Hematopoietic multipotent progenitor cell (in vitro differentiated cells): ENCODE results near the gene SHISAL2A. TPM values are rescaled to one million over a fixed set of nuclear protein-coding genes. Genes with fewer than 3 reads are reported as not detected.
"Not testable (repeated sequence)": the region's sequence is repeated elsewhere in the genome, so short reads cannot be mapped to it uniquely, and the experiment has no call there.

ENCODE experiments used
- DNase-seq, 3 donors: peaks; one replicate each; pipeline ENCODE4 v3.0.0-alpha.2; 2011 to 2015; ENCODE audit warnings: low read depth in 2 of 3, low spot score in 2 of 3
- total RNA-seq: library from RNA; depleted of rRNA; stranded (reverse); fragments of >200 nt; gene quantifications from one replicate; pipeline ENCODE4 v1.2.3, GENCODE V29; 2012

SHISAL2A gene
- total RNA-seq, 1 donor = 0.27 TPM

GRCh38 chr1:52680353-52680752 is 47.4 kb downstream of the SHISAL2A start:
- DNase-seq = no peak

- DNase-seq = no peak
Measured at GRCh38 chr1:52681136-52681535, 48.2 kb downstream of the SHISAL2A start.

GRCh38 chr1:52683367-52683940 is 50.5 kb downstream of the SHISAL2A start:
- DNase-seq = no peak

- DNase-seq = no peak
Measured at GRCh38 chr1:52684545-52684944, 51.6 kb downstream of the SHISAL2A start.

GRCh38 chr1:52686261-52686751 is 53.3 kb downstream of the SHISAL2A start:
- DNase-seq = peak; percentile 58 to 88 (median 77)

GRCh38 chr1:52686830-52687229 is 53.9 kb downstream of the SHISAL2A start:
- DNase-seq = no peak

GRCh38 chr1:52691821-52692220 is 58.9 kb downstream of the SHISAL2A start:
- DNase-seq = no peak

GRCh38 chr1:52692697-52693096 is 59.7 kb downstream of the SHISAL2A start:
- no peak for DNase-seq

GRCh38 chr1:52693351-52693750 is 60.4 kb downstream of the SHISAL2A start:
- not testable (repeated sequence) for DNase-seq

GRCh38 chr1:52693843-52694242 is 60.9 kb downstream of the SHISAL2A start:
- no peak for DNase-seq

- DNase-seq = no peak
Measured at GRCh38 chr1:52695627-52696026, 62.7 kb downstream of the SHISAL2A start.

GRCh38 chr1:52697795-52698674 is 65.1 kb downstream of the SHISAL2A start, which contains the start of gene COA7:
TSS of gene COA7 (minus strand) at chr1:52698347. CDS start at chr1:52698326, 21 bp downstream.
- DNase-seq = peak in 2 of 3 donors; percentile 55

GRCh38 chr1:52702886-52703787 is 70.2 kb downstream of the SHISAL2A start:
- peak; percentile 59 to 92 (median 80) for DNase-seq

GRCh38 chr1:52706136-52706670 is 73.2 kb downstream of the SHISAL2A start:
- no peak for DNase-seq

Other genes with a start within 250 kb of the SHISAL2A start
- 8.1 TPM for gene ORC1, start 228.7 kb upstream of the SHISAL2A start, total RNA-seq
- gene PRPF38A, start 228.6 kb upstream of the SHISAL2A start, total RNA-seq = 29.1 TPM
- 26.9 TPM for gene TUT4, start 80.1 kb upstream of the SHISAL2A start, total RNA-seq
- 92.1 TPM for gene GPX7, start 30.8 kb upstream of the SHISAL2A start, total RNA-seq
- gene COA7, start 65.2 kb downstream of the SHISAL2A start, total RNA-seq = 8.1 TPM
- 22.9 TPM for gene ZYG11B, start 93.3 kb downstream of the SHISAL2A start, total RNA-seq
- gene ZYG11A, start 209.6 kb downstream of the SHISAL2A start, total RNA-seq = not detected